GM18498 (cell line): ENCODE data around the gene ATP5MC2.
A peak's percentile ranks its signal among the peaks of the same experiment; 100 is the strongest.
"Not testable (repeated sequence)": the region's sequence is repeated elsewhere in the genome, so short reads cannot be mapped to it uniquely, and the experiment has no call there.

Experiments
- ATAC-seq: cut with Tn5 transposase; IDR thresholded peaks from one replicate; pipeline ENCODE4 v1.9.1; 2021; ENCODE audit warnings: mild to moderate bottlenecking, moderate library complexity; ENCODE audit not compliant: unreplicated experiment

The ATP5MC2 gene

GRCh38 chr12:53675701-53676607, at the start of gene ATP5MC2:
TSS of gene ATP5MC2 (minus strand) at chr12:53676083. CDS start at chr12:53672614, 3,469 bp downstream.
- peak; percentile 96 for ATAC-seq

GRCh38 chr12:53722450-53723041, 46.7 kb upstream of the ATP5MC2 start:
- peak; percentile 31 for ATAC-seq

DNA sequence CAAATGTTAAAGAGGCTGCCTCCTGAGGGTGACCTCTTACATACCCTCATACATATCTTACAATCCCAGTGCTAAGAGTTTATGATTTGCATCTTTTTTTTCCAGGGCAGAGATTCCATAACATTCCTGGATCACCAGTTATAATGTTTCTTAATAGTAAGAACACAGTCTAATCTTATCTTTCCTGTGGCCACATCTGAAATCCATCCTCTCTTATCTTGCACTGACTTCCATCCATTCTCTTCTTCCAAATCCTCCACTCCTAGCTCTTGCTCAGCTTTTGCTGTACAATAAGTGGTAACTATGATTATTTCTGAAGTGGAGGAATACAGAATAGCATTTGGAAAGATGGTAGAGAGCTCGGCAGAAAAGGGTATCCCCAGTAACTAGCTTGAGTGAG, 45.1 kb upstream of the ATP5MC2 start:
- ATAC-seq: no peak

DNA sequence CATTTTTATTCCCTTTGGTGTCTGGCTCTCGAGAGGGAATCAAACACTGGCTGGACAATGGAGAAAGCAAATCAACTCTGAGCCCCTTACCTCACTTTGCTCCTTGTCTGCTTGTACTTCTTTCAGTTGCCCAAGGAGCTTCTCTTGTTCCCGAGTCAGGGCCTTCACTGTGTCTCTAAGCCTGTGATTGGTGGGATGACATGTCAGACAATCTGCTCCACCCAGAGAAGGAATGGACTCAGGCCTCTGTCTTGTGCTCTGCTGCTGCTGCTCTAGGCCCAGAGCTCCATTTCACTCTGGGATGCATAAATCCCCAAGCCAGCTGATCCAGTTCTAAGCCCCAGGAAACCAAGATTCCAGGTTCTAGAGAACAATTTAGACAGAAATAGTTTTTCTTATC, 43.8 kb upstream of the ATP5MC2 start:
- no peak for ATAC-seq

DNA sequence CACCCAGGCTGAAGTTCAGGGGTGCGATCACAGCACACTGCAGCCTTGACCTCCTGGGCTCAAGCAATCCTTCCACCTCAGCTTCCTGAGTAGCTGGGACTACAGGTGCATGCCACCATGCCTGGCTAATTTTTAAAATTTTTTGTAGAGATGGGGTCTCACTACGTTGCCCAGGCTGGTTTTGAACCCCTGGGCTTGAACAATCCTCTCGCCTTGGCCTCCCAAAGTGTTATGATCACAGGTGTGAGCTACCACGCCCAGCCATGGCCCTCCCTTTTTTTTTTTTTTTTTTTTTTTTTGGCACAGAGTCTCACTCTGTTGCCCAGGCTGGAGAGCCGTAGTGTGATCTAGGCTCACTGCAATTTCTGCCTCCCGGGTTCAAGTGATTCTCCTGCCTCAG, 42.7 kb upstream of the ATP5MC2 start:
- ATAC-seq: not testable (repeated sequence)

DNA sequence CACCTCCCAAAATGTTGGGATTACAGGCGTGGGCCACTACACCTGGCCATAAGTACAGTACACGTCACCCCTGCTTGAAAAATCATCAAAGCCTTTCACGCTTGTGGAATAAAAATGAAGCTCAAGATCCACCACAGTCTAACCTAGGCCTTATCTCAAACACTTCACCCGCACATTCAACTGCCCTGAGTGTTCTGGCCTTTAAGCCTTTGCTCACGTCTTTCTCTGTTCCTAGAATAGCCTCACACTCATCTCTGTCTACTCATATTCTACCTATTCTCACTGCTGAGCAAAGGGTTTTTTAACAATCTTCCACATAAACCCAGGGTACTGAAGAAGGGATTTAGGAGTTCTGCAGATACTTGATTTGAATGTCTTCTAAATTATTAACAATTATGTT, 41.4 kb upstream of the ATP5MC2 start:
- ATAC-seq: no peak

- ATAC-seq: no peak
Measured at GRCh38 chr12:53714004-53714403, 38.1 kb upstream of the ATP5MC2 start.

- no peak for ATAC-seq
Measured at GRCh38 chr12:53713516-53713915, 37.6 kb upstream of the ATP5MC2 start.

- ATAC-seq: no peak
Measured at GRCh38 chr12:53712059-53712643, 36.3 kb upstream of the ATP5MC2 start.

DNA sequence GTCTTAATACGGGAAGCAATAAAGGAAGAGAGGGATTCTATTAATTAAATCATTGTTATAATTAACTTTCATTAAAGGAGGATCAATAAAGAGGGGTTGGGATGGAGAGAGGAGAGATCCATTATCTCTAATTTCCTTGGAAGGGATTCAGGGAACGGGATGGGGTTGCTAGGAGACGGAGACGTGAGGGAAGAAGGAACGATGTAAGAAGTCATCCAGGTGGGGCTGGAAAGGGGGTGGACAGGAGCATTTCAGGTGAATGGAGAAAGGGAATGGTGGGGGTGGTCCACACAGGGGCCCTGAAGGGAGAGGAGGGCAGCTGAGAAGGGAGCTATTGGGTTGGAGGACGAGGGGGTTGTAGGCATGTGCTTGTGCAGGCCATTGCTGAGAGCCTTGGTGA, 34.2 kb upstream of the ATP5MC2 start:
- ATAC-seq: no peak

- no peak for ATAC-seq
Measured at GRCh38 chr12:53709671-53710070, 33.8 kb upstream of the ATP5MC2 start.

GRCh38 chr12:53706080-53706479, 30.2 kb upstream of the ATP5MC2 start:
- no peak for ATAC-seq

GRCh38 chr12:53703756-53704155, 27.9 kb upstream of the ATP5MC2 start:
- no peak for ATAC-seq

DNA sequence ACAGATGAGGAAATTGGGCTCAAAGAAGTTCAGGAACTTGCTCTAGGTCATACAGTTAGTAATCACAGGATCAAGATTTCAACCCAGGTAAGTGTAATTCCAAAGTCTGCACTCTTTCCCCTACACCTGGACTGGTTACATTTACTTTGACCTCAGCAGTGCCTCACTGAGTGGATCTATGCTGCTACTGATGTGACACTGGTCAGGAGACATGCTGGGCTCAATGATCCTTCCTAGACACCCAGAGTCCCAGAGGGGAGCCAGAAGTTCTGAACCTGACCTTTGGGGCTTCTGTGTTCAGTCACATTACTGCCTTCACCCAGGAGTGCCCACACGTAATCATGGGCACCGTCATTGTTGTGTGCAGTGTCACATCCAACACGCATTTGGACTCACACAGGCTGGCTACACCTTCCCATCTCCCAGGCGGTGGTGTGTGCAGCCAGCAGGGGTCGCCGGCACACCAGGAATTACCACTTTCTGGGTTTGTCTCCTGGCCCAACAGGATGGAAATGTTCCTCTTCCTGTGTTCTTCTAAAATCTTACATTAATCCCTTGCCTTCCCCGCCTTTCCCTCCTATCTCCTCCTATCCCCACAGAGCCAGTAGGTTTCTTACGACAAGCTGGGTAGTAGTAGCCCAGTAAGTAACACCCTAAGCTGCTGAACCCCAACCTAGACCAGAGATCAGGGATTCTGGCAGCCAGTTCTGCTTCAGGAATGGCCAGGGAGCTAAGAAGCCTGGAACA, 25.8 kb upstream of the ATP5MC2 start:
- peak; percentile 76 for ATAC-seq

DNA sequence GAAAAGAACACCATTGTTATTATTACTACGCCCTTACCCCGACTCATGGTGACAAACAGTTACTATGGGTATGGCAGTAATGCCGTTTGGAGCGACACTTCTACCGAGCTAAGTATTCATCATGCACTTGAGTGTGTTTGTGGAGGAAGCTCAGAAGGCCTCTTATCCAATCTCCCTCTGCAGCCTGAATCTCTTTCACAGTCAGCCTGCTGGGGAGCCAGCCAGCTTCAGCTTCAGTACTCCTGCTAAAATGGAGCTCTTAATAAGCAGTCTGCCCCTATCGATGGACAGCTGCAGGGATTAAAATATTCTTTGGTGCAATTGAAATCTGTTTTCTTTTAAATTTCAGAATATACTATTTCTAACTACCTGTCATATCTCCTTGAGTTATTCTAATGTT, 24.7 kb upstream of the ATP5MC2 start:
- ATAC-seq: no peak

GRCh38 chr12:53699678-53700025, 23.8 kb upstream of the ATP5MC2 start:
- ATAC-seq: no peak

DNA sequence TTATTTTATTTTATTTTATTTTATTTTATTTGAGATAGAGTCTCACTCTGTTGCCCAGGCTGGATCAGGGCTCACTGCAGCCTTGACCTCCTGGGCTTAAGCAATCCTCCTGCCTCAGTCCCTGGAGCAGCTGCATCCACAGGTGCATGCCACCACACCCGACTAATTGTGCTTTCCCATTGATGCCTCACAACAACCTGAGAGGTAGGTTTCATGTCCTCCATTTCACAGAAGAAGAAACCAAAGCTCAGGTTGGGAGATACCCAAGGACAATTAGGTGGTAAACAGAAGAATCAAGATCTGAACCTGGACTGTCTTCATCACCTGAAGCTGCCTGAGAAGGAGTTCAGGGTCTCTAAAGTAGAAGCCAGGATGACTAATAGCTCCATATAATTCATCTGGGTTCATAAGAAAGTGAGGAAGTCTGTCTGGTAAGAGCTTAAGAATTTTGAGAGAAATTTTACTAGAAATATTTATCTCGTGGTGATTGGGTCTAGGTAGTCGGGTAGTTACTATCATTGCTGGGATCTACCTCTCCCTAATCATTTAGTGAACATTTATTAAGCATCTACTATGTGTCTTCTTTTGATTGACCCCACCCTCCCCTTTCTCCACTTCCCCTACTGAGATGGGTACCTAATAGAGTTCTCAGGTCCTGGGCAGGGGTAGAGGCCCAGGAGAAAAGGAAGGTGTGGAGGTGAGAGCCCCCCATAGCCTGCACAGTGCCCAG, 23.2 kb upstream of the ATP5MC2 start:
- ATAC-seq: no peak

DNA sequence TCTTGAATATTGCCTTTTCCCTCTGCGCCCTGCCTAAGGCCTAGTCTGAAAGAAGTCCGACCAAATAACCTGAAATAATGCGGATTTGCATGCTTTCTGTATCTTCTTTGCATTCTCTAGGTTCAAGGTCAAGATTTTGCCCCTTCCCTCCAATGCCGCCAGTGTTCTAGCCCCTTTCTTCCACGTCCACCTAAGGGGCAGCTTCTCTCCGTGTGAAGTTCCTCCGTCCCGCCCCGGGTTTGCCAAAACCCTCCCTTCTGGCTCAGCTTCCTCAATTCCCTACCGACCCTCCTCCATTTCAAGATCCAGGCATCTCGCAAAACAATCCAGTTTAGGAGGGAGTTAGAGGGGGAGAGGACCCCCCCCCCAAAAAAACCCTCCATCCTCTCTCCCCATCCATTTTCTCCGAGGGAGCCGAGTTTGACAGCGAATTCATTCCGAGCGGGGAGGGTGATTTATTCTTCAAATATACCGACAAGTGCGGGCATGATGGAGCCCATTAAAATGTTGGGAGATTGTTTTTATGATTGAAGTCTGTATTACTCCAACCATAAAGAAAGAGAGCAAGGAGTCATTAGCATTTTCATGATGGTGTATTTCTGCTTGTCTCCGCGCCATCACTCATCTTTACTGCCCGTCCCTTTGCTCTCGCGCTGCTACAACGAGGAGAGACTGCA, 20.9 kb upstream of the ATP5MC2 start:
- no peak for ATAC-seq

DNA sequence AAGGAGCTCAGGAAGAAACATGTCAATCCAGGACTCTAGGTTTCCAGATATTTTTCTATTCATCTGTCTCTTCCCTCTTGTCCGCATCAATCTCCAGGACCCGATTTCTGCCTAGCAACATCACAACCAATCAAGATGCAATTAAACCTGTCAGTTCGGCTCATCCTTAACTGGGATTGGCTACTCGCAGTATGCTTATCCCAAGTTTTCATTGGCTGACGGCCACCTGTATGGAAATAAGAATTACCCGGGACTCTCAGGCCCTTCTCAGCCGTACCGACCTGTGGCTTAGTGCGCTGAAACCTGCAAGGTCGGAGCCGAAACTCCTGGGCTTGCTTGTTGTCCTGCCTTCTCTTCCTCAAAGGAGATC, 20.4 kb upstream of the ATP5MC2 start:
- ATAC-seq: no peak
